Heart left ventricle (tissue), 16 donors: ENCODE data around the gene AFF3. TPM values are rescaled to one million over a fixed set of nuclear protein-coding genes. Genes with fewer than 3 reads are reported as not detected.
A peak's percentile ranks its signal among the peaks of the same experiment; 100 is the strongest.

Experiments
- ATAC-seq, 4 donors: fragments of 200-7000 bp; cut with Tn5 transposase; one replicate each; pipeline ENCODE4 v1.9.1; 2020 to 2022; ENCODE audit warnings: moderate library complexity in 4 of 4, mild to moderate bottlenecking in 3 of 4, moderate number of reproducible peaks in 1 of 4
- DNase-seq, 5 donors: peaks; one replicate each; pipeline ENCODE4 v3.0.0-alpha.2; 2020
- H3K27ac ChIP-seq, 12 donors: fragments of 200-600 bp; sonication (generic) in 4 of 12; one replicate each; pipeline versions ENCODE4 v1.5.0 to v1.8.0; 2016 to 2022; ENCODE audit warnings: mild to moderate bottlenecking in 2 of 12
- H3K27me3 ChIP-seq, 9 donors: fragments of 200-600 bp; sonication (generic) in 2 of 9; one replicate each; pipeline versions ENCODE4 v1.5.1 to v1.8.0; 2016 to 2022; ENCODE audit warnings: mild to moderate bottlenecking in 3 of 9
- H3K36me3 ChIP-seq, 9 donors: fragments of 200-600 bp; sonication (generic) in 2 of 9; one replicate each; pipeline versions ENCODE4 v1.5.0 to v1.8.0; 2018 to 2022; ENCODE audit warnings: mild to moderate bottlenecking in 2 of 9
- H3K4me1 ChIP-seq, 12 donors: fragments of 200-600 bp; sonication (generic) in 4 of 12; one replicate each; pipeline versions ENCODE4 v1.5.0 to v1.8.0; 2016 to 2022; ENCODE audit warnings: mild to moderate bottlenecking in 3 of 12
- H3K4me3 ChIP-seq, 12 donors: fragments of 200-600 bp; sonication (generic) in 4 of 12; one replicate each; pipeline versions ENCODE4 v1.5.0 to v1.8.0; 2017 to 2022; ENCODE audit warnings: mild to moderate bottlenecking in 9 of 12, moderate library complexity in 4 of 12
- H3K9me3 ChIP-seq, 12 donors: fragments of 200-600 bp; sonication (generic) in 4 of 12; one replicate each; pipeline versions ENCODE4 v1.5.0 to v1.8.0; 2016 to 2022; ENCODE audit warnings: mild to moderate bottlenecking in 1 of 12
- CTCF ChIP-seq, 12 donors: fragments of 200-600 bp; sonication (generic) in 4 of 12; IDR thresholded peaks; one replicate each; pipeline versions ENCODE4 v1.5.0 to v1.8.0; 2018 to 2022; ENCODE audit warnings: antibody characterized with exemption in 12 of 12, mild to moderate bottlenecking in 5 of 12
- POLR2A ChIP-seq, 2 donors: fragments of 450-650 bp; IDR thresholded peaks; one replicate each; pipeline ENCODE4 v1.6.1; 2017; ENCODE audit warnings: antibody characterized with exemption in 2 of 2, mild to moderate bottlenecking in 2 of 2, moderate library complexity in 2 of 2
- WGBS, 4 donors: extraction: QIAGEN DNeasy Blood & Tissue Kit in 2 of 4; methylation state at CpG; one replicate each; pipeline versions ENCODE4 v1.1.5 to v1.1.7; 2013 to 2018; 5-methylcytosine and 5-hydroxymethylcytosine counted together
- intact Hi-C, 10 donors: fragments of 100-400 bp; cut with DNase I; formaldehyde crosslinking; loops; one replicate each; pipeline versions ENCODE4 v1.11.1 to v1.14.2; 2022
- polyA plus RNA-seq, 2 donors: library from polyadenylated mRNA; stranded (reverse); fragments of 200-250 nt; gene quantifications; one replicate each; pipeline ENCODE4 v1.2.3, GENCODE V29; 2013
- total RNA-seq, 9 donors: library from RNA; depleted of rRNA in 2 of 9; stranded (reverse); fragments of >200 nt in 2 of 9; fragmentation: NEBNext Ultra II Directional in 3 of 9; extraction: Animal tissue kit (Norgen Biotek cat#: 25700) in 3 of 9; gene quantifications; one replicate each; pipeline versions ENCODE4 v1.1.0 to v1.2.4, GENCODE V29; 2016 to 2023
- donor health status: ischemic (EF 13 %, LVEDD 7.1; RV severe dilation, severe dysfunction).
- donor health status: healthy with polysubstance abuse.
- donor health status: DM: no; HTN: yes; CAD: no.
- donor health status: DM: no; HTN: no; CAD: no.
- donor health status: ischemic (EF 25% LVEDD 6.9; RV normal size, moderate dysfunction).
- donor health status: ischemic (EF 25% LVEDD 5.7; RV mildly dilated, moderate dysfunction).
- donor health status: healthy.
- donor health status: DM: yes; HTN: yes; CAD: no.
- donor health status: ischemic (EF 35%, LVEDD 5.7; RV mildly dilated, moderate dysfunction).
- donor health status: nonischemic (EF 11% LVEDD 7.7; RV severe dilation, severe dysfunction).
- donor health status: DM: yes; HTN: yes; CAD: no.
- donor health status: PGD.
- donor health status: ischemic (EF 29% LVEDD 5.4; RV normal size, mild dysfunction).
- donor health status: nonischemic (EF 23%, LVEDD 6.1; RV moderate dilation, normal function).

AFF3 gene
- total and polyA plus RNA-seq, 11 donors = 1.3 to 15.5 (median 4.7) TPM

GRCh38 chr2:99695130-99695943, 447.1 kb downstream of the AFF3 start:
- peak in 1 of 4 donors; percentile 25 for ATAC-seq
- H3K36me3 ChIP-seq = no peaks in the 10 kb centered on the region
- H3K9me3 ChIP-seq = no peaks in the 10 kb centered on the region
- no peak for TF ChIP-seq CTCF (IDR thresholded peaks at IDR 0.05)
- no peak for TF ChIP-seq POLR2A (IDR thresholded peaks at IDR 0.05)
- peaks cover 0 to 52% (median 12%) of the 10 kb centered on the region in 12 donors for H3K4me1 ChIP-seq
- 68 to 79% (median 76%) methylated on average over 11 of the region's 11 CpGs for WGBS, 4 donors
- no peak overlapping the region for H3K4me3 ChIP-seq
- no peak for DNase-seq
- H3K27me3 ChIP-seq = no peaks in the 10 kb centered on the region
- intact Hi-C loops = loop anchor here in 3 of 10 donors (5.0 to 10.0 kb wide), 3 partner anchors 43 to 61 kb away; no protein-coding TSS in a partner anchor
- H3K27ac ChIP-seq = peak overlapping the region in 4 of 12 donors; percentile 16 to 43 (median 28)

- H3K4me1 ChIP-seq = peaks cover 0 to 52% (median 12%) of the 10 kb centered on the region in 12 donors
- WGBS, 4 donors = 61 to 67% (median 64%) methylated on average over 7 of the region's 7 CpGs
- intact Hi-C loops = loop anchor here in 1 of 10 donors (10.0 kb wide), 1 partner anchor 60 kb away; no protein-coding TSS in a partner anchor
These were observed 448.1 kb downstream of the AFF3 start for GRCh38 chr2:99694331-99694730.

GRCh38 chr2:99692785-99693184, 449.6 kb downstream of the AFF3 start:
- peaks cover 0 to 43% (median 8%) of the 10 kb centered on the region in 12 donors for H3K4me1 ChIP-seq
- DNase-seq (no peak), ATAC-seq (no peak)
- H3K27ac ChIP-seq = peak overlapping the region in 1 of 12 donors; percentile 0
- no peaks in the 10 kb centered on the region for H3K9me3 ChIP-seq
- TF ChIP-seq CTCF (IDR thresholded peaks at IDR 0.05) (peak in 1 of 12 donors; percentile 7), POLR2A (IDR thresholded peaks at IDR 0.05) (no peak)
- intact Hi-C loops = loop anchor here in 1 of 10 donors (10.0 kb wide), 1 partner anchor 58 kb away; no protein-coding TSS in a partner anchor
- WGBS, 4 donors = 96 to 100% (median 99%) methylated on average over 1 of the region's 1 CpG
- peak overlapping the region in 1 of 12 donors; percentile 1 for H3K4me3 ChIP-seq
- no peaks in the 10 kb centered on the region for H3K36me3 ChIP-seq
- no peaks in the 10 kb centered on the region for H3K27me3 ChIP-seq

More at GRCh38 chr2:99694331-99694730, 448.1 kb downstream of the AFF3 start:
- Histone ChIP-seq H3K27me3 (no peaks in the 10 kb centered on the region), H3K27ac (peak overlapping the region in 3 of 12 donors; percentile 10 to 43 (median 38)), H3K4me3 (no peak overlapping the region), H3K36me3 (no peaks in the 10 kb centered on the region), H3K9me3 (no peaks in the 10 kb centered on the region)
- DNase-seq = peak in 1 of 5 donors; percentile 43
- ATAC-seq = peak; percentile 38 to 82 (median 52)
- TF ChIP-seq CTCF (IDR thresholded peaks at IDR 0.05) (no peak), POLR2A (IDR thresholded peaks at IDR 0.05) (no peak)

GRCh38 chr2:99691926-99692325, 450.5 kb downstream of the AFF3 start:
- Histone ChIP-seq H3K36me3 (no peaks in the 10 kb centered on the region), H3K27ac (peak overlapping the region in 5 of 12 donors; percentile 0 to 41 (median 16)), H3K4me1 (peaks cover 0 to 35% (median 6%) of the 10 kb centered on the region in 12 donors), H3K4me3 (no peak overlapping the region), H3K9me3 (no peaks in the 10 kb centered on the region), H3K27me3 (no peaks in the 10 kb centered on the region)
- no peak for TF ChIP-seq POLR2A (IDR thresholded peaks at IDR 0.05)
- no peak for TF ChIP-seq CTCF (IDR thresholded peaks at IDR 0.05)
- DNase-seq (peak; percentile 33 to 84 (median 74)), ATAC-seq (peak; percentile 45 to 89 (median 69))
- intact Hi-C loops = loop anchor here in 1 of 10 donors (10.0 kb wide), 1 partner anchor 57 kb away; no protein-coding TSS in a partner anchor
- whole genome bisulfite sequencing, 4 donors = 20 to 67% (median 50%) methylated on average over 3 to 4 of the region's 4 CpGs
